Measurements from ENCODE around the gene IMMP2L.

IMMP2L gene

GRCh38 chr7:111558991-111559390 is 3.3 kb downstream of the IMMP2L start:
- DNase-seq (ENCODE audit: low spot score) = no peak

DNA sequence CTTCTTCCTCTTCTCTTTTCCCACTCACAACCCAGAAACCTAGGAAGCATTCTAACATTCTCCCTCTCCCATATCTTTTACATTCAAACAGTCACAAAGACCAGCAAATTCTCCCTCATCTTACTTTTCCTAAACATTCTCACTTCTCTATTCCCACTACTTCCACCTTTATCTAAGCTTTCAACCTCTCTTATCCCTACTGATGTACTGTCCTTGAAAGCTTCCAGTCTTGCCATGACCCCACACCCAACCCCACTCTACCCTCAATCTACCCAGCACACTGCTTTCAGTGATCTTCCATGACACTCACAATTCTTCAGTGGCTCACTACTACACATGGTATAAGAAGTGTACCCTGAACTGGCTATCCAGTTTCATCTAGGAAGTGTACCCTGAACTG is 5.3 kb downstream of the IMMP2L start:
- DNase-seq (ENCODE audit: low spot score) = no peak

DNA sequence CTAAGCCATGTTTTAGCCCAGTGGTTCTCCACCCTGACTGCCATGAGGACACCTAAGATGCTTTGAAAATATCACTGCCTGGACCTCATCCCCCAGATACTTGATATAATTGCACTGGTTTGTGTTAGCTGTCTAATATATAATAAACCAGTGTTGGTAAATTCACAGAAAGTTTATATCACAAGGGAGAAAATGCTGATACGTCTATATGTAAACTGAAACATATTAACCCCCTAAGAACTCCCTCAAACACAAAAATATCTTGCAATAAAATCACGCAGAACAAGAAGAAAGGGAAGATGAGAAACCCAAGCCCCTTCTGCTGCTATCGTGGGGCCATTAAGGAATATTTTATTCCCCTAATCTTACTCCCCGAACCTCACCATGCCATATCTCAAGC is 8.2 kb downstream of the IMMP2L start:
- no peak for DNase-seq (ENCODE audit: low spot score)

DNA sequence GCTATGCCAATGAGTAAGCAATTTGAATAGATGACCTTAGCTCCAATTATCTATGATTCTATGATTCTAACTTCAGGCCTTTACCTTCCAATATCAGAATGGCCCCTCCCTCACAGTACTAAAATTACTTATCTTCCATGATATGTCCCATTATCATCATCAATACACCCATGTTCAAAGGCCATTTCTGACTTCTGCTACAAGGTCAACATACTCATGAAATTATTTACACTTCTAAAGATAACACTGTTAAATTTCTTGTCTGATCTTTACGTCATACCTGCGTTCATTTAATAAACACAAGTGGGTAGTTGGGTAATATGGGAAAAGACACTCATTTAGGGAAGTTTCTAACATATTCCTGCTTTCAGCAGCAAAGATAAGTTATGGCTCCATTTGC is 21.2 kb downstream of the IMMP2L start:
- DNase-seq (ENCODE audit: low spot score) = no peak

- DNase-seq (ENCODE audit: low spot score) = no peak
Observed at GRCh38 chr7:111540199-111540815, 22.0 kb downstream of the IMMP2L start.

GRCh38 chr7:111537134-111537533 is 25.2 kb downstream of the IMMP2L start:
- DNase-seq (ENCODE audit: low spot score) = no peak

DNA sequence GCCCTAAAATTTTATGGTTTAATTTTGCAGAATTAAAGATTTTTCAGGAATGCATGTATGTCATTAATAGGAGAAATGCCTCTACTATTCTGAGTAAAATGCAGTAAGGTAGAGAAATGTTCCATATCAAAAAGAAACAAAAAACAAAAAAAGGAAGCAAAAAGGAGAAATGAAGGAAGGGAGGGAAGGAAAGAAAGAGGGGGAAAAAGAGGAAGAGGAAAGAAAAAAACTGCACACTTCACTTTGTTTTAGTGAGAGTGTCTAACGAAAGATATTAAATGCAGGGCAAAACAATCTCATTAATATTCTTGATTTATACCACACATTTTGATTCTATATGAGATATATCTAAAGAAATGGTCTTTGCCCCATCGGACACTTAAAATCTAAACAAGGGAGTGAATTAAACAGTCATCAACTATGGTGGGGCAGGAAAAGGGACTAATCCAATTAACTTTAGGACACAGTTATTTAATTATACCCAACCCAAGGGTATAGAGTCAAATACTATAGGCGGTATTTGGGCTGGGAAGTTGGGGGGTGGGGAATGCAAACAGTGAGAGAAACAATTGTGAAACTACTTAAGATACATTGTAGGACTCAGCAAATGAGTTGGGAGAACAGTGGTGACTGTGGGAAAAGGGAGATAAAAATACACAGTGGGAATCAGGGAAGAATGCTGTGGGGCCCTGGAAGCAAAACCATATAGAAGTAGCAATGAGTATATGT is 27.0 kb downstream of the IMMP2L start:
- no peak for DNase-seq (ENCODE audit: low spot score)

DNA sequence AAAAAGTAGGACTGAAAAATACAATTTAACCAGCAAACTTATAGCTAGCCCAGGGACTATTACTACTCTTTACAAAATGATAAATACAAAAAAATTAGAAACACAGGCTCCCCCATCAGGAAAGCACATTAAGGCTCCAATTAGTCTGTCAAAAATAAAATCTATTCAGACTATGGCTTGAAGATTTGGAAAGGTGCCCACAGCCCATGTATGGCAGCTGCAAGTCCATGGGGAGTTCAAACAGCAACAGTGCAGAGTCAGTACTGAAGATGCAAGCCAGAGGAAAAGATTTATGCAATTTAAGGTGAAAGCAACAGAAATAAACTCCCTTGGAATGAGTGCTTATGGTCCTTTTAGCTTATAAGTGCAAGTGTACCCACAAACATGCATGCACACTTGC is 29.7 kb downstream of the IMMP2L start:
- DNase-seq (ENCODE audit: low spot score) = no peak

- no peak for DNase-seq (ENCODE audit: low spot score)
Observed at GRCh38 chr7:111531993-111532392, 30.3 kb downstream of the IMMP2L start.

- DNase-seq (ENCODE audit: low spot score) = no peak
Observed at GRCh38 chr7:111530356-111530668, 32.0 kb downstream of the IMMP2L start.

- DNase-seq (ENCODE audit: low spot score) = no peak
Observed at GRCh38 chr7:111529507-111530355, 32.6 kb downstream of the IMMP2L start.

DNA sequence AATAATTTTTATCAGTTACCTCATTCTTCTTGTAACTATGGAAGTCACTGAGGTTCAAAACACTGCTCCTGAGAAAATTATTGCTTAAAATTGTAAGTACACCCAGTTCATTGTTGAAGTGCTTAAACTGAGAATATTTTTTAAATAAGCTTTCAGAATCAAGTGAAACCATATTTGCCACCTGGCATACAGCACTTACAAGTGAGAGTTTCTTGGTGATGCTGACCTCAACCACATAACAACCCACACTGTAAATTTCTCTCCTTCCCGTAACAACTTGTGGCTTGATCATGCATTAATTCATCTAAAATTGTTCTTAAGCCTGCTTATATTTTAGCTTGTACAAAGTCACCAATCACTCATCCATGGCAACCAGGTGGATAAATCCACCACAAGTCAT is 34.0 kb downstream of the IMMP2L start:
- no peak for DNase-seq (ENCODE audit: low spot score)

DNA sequence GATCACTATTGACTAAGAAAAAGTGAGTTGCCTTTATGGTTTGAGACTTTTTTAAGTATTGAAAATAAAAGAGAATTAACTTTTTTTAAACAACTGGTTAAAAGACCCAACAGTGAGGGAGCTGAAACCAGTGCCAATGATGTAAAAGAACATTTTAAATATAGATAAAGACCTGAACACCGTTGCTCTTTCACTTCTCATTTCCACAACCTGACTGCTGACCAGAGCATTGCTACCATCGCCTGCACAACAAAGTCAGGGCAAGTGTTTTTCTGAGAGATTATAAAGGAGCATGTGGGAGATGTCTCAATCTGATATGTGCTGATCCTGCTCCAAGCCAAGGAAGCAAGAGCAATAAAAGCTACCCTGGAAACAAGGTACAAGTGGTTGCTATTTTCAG is 34.7 kb downstream of the IMMP2L start:
- DNase-seq (ENCODE audit: low spot score) = no peak

- DNase-seq (ENCODE audit: low spot score) = no peak
Observed at GRCh38 chr7:111525100-111525499, 37.2 kb downstream of the IMMP2L start.

DNA sequence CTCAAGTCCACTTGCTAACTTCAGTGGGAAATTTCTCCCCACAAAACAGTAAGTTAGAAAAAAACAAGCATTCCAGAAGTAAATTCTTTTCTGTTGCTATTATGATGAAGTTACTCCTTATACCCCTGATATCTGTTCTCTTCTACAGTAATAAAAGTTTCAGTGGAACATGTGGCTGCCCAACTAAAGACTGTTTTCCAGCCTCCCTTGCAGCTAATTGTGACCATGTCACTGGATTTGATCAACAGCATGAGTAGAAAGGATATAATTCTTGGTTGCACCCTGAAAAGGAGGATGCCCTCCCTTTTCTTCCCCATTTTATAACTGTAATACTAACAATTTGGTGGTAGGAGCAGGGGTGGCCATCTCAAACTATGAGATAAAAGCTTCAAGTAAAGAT is 40.6 kb downstream of the IMMP2L start:
- no peak for DNase-seq (ENCODE audit: low spot score)

- no peak for DNase-seq (ENCODE audit: low spot score)
Observed at GRCh38 chr7:111518264-111518663, 44.0 kb downstream of the IMMP2L start.

DNA sequence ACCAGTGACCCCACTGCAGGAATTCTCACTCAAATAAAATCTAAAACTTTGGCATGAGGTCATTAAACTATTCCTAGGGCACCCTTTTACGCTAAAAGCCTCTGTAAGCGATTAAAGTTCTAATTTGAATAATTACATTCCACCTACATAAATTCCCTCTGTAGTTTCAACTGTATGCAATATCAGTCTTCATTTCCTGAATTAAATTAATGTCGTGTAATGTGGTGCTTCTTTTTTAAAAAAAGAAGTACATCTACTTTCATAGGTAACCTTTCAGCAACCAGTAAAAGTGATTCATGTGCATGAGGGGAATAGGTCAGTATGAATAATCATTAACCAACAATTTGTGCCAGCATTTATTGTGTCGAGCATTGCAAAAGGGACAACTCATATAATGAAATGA is 44.7 kb downstream of the IMMP2L start:
- no peak for DNase-seq (ENCODE audit: low spot score)

GRCh38 chr7:111516612-111517011 is 45.7 kb downstream of the IMMP2L start:
- DNase-seq (ENCODE audit: low spot score) = no peak

DNA sequence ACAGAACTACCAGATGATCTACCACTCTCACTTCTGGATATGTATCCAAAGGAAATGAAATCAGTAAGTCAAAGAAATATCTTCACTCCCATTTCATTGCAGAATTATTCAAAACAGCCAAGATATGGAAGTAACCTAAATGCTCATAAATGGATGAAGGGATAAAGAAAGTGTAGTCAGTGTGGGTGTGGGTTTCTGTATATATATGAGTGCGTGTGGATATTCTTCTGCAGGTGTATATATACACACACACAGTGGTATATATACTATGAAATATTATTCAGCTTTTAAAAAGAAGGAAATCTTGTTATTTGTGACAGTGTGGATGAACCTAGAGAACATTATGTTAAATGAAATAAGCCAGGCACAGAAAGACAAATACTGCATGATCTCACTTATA is 48.7 kb downstream of the IMMP2L start:
- DNase-seq (ENCODE audit: low spot score) = no peak

DNA sequence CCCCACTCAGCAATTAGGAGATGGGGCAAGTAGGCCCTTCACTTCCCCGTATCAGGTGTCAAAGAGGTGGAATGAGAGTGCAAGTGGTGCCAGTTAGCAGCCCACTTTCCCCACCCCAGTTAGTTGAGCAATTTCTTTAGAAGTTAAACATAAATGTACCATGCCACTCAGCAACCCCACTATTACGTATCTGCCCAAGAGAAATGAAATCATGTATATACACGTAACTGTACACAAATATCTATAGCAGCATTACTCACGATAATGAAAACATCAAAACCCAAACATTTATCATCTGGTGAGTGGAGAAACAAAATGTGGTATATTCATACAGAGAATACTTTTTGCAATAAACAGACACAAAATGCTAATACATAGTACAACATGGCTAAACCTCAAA is 50.4 kb downstream of the IMMP2L start:
- DNase-seq (ENCODE audit: low spot score) = no peak

- DNase-seq (ENCODE audit: low spot score) = no peak
Observed at GRCh38 chr7:111510584-111511378, 51.5 kb downstream of the IMMP2L start.

DNA sequence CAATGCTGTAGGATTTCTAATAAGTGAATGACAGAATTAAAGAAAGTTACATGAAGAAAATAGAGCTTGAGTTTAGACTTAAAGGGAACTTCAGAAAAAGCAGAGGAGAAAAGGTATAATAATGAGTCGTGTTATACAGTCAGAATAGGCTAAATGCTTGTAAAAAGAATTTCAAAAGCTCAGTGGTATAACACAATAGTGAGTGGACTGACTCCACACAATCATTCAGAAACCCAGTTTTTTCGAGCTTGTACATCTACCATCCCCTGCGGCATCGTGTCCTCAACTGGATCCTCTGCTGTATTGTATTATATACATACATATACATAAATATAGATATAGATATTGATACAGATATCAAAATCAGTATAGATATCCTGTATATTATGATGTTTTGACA is 52.2 kb downstream of the IMMP2L start:
- no peak for DNase-seq (ENCODE audit: low spot score)
